H1 (cell line): ENCODE results near the gene MGARP. TPM values are rescaled to one million over a fixed set of nuclear protein-coding genes. Genes with fewer than 3 reads are reported as not detected.

Source experiments
- ASH2L ChIP-seq: fragments of 200-600, 300-600 bp; sonication (generic); IDR thresholded peaks from one replicate; pipeline ENCODE4 v1.7.1; 2017; ENCODE audit warnings: low read length
- BACH1 ChIP-seq: IDR thresholded peaks from 2 replicates; pipeline ENCODE4 v1.6.1; 2012; ENCODE audit warnings: low read length, improper control_type of control experiment
- CHD1 ChIP-seq: IDR thresholded peaks from 2 replicates; pipeline ENCODE4 v1.6.1; 2012; ENCODE audit warnings: low read depth, low read length, improper control_type of control experiment
- JUND ChIP-seq: IDR thresholded peaks from 2 replicates; pipeline ENCODE4 v1.6.1; 2011; ENCODE audit warnings: mild to moderate bottlenecking, improper control_type of control experiment, low read length
- KDM4A ChIP-seq: IDR thresholded peaks from one replicate; pipeline ENCODE4 v1.7.1; 2012; ENCODE audit warnings: low read depth, mild to moderate bottlenecking, moderate library complexity, low read length, inconsistent platforms; ENCODE audit not compliant: severe bottlenecking
- RBBP5 ChIP-seq: IDR thresholded peaks from 2 replicates; pipeline ENCODE4 v1.7.1; 2012; ENCODE audit warnings: low read depth, mild to moderate bottlenecking, inconsistent platforms, low read length, moderate library complexity, borderline replicate concordance
- RXRA ChIP-seq: IDR thresholded peaks from 2 replicates; pipeline ENCODE4 v1.6.1; 2011; ENCODE audit warnings: low read depth, mild to moderate bottlenecking, low read length, moderate library complexity; ENCODE audit not compliant: insufficient read depth
- SIN3A ChIP-seq, 2 experiments: IDR thresholded peaks in 1 of 2; conservative IDR thresholded peaks in 1 of 2; 2 replicates each; pipeline ENCODE4 v1.6.1; 2011 to 2012; ENCODE audit warnings: low read length in 2 of 2, improper control_type of control experiment in 1 of 2, low read depth in 1 of 2, mild to moderate bottlenecking in 1 of 2
- SRF ChIP-seq: IDR thresholded peaks from 2 replicates; pipeline ENCODE4 v1.6.1; 2011; ENCODE audit warnings: mild to moderate bottlenecking, low read depth, low read length, moderate library complexity
- TBP ChIP-seq: IDR thresholded peaks from 2 replicates; pipeline ENCODE4 v1.6.1; 2011; ENCODE audit warnings: low read depth, low read length, improper control_type of control experiment
- TEAD4 ChIP-seq: IDR thresholded peaks from 2 replicates; pipeline ENCODE4 v1.6.1; 2012; ENCODE audit warnings: low read depth, low read length, inconsistent platforms, mixed read lengths
- polyA plus RNA-seq, 7 experiments: library from polyadenylated mRNA; depleted of rRNA in 3 of 7; stranded (reverse) in 5 of 7; unstranded in 2 of 7; fragments of >200 nt in 5 of 7; fragments of 200-250 nt in 2 of 7; gene quantifications; 1 replicate in 5 of 7; 2 replicates in 1 of 7; 4 replicates in 1 of 7; pipeline versions ENCODE4 v1.2.1 to v1.2.3, GENCODE V29; 2011 to 2013; ENCODE audit warnings: missing spikeins in 2 of 7, mixed read lengths in 2 of 7
- total RNA-seq: library from RNA; stranded (reverse); fragmentation: NEBNext Ultra II Directional; extraction: Animal tissue kit (Norgen Biotek cat#: 25700); gene quantifications from 2 replicates; pipeline ENCODE4 v1.2.1, GENCODE V29; 2021
- TF ChIP-seq, protein P1 (sequence below): fragments of 300-600 bp; sonication (generic); IDR thresholded peaks from 2 replicates; pipeline ENCODE4 v1.7.1; 2012; ENCODE audit warnings: low read length, moderate library complexity, mild to moderate bottlenecking, inconsistent platforms; ENCODE audit not compliant: insufficient replicate concordance

The MGARP gene
- total and polyA plus RNA-seq, 2 of the 8 experiments (the other 6 are each of a cell fraction or from before 2014, with no cell fraction given): 2.8 to 4.5 TPM

GRCh38 chr4:139329665-139330200 lies 49.7 kb upstream of the MGARP start (continued):
- TF ChIP-seq, protein P1, sequence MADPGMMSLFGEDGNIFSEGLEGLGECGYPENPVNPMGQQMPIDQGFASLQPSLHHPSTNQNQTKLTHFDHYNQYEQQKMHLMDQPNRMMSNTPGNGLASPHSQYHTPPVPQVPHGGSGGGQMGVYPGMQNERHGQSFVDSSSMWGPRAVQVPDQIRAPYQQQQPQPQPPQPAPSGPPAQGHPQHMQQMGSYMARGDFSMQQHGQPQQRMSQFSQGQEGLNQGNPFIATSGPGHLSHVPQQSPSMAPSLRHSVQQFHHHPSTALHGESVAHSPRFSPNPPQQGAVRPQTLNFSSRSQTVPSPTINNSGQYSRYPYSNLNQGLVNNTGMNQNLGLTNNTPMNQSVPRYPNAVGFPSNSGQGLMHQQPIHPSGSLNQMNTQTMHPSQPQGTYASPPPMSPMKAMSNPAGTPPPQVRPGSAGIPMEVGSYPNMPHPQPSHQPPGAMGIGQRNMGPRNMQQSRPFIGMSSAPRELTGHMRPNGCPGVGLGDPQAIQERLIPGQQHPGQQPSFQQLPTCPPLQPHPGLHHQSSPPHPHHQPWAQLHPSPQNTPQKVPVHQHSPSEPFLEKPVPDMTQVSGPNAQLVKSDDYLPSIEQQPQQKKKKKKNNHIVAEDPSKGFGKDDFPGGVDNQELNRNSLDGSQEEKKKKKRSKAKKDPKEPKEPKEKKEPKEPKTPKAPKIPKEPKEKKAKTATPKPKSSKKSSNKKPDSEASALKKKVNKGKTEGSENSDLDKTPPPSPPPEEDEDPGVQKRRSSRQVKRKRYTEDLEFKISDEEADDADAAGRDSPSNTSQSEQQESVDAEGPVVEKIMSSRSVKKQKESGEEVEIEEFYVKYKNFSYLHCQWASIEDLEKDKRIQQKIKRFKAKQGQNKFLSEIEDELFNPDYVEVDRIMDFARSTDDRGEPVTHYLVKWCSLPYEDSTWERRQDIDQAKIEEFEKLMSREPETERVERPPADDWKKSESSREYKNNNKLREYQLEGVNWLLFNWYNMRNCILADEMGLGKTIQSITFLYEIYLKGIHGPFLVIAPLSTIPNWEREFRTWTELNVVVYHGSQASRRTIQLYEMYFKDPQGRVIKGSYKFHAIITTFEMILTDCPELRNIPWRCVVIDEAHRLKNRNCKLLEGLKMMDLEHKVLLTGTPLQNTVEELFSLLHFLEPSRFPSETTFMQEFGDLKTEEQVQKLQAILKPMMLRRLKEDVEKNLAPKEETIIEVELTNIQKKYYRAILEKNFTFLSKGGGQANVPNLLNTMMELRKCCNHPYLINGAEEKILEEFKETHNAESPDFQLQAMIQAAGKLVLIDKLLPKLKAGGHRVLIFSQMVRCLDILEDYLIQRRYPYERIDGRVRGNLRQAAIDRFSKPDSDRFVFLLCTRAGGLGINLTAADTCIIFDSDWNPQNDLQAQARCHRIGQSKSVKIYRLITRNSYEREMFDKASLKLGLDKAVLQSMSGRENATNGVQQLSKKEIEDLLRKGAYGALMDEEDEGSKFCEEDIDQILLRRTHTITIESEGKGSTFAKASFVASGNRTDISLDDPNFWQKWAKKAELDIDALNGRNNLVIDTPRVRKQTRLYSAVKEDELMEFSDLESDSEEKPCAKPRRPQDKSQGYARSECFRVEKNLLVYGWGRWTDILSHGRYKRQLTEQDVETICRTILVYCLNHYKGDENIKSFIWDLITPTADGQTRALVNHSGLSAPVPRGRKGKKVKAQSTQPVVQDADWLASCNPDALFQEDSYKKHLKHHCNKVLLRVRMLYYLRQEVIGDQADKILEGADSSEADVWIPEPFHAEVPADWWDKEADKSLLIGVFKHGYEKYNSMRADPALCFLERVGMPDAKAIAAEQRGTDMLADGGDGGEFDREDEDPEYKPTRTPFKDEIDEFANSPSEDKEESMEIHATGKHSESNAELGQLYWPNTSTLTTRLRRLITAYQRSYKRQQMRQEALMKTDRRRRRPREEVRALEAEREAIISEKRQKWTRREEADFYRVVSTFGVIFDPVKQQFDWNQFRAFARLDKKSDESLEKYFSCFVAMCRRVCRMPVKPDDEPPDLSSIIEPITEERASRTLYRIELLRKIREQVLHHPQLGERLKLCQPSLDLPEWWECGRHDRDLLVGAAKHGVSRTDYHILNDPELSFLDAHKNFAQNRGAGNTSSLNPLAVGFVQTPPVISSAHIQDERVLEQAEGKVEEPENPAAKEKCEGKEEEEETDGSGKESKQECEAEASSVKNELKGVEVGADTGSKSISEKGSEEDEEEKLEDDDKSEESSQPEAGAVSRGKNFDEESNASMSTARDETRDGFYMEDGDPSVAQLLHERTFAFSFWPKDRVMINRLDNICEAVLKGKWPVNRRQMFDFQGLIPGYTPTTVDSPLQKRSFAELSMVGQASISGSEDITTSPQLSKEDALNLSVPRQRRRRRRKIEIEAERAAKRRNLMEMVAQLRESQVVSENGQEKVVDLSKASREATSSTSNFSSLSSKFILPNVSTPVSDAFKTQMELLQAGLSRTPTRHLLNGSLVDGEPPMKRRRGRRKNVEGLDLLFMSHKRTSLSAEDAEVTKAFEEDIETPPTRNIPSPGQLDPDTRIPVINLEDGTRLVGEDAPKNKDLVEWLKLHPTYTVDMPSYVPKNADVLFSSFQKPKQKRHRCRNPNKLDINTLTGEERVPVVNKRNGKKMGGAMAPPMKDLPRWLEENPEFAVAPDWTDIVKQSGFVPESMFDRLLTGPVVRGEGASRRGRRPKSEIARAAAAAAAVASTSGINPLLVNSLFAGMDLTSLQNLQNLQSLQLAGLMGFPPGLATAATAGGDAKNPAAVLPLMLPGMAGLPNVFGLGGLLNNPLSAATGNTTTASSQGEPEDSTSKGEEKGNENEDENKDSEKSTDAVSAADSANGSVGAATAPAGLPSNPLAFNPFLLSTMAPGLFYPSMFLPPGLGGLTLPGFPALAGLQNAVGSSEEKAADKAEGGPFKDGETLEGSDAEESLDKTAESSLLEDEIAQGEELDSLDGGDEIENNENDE: no peak
- TF ChIP-seq JUND (no peak), SRF (no peak), BACH1 (no peak), SIN3A (conservative IDR thresholded peaks at IDR 0.05 in 1 of 2, IDR thresholded peaks at IDR 0.05 in 1 of 2; ENCODE audit: low read depth in 1 of 2, low read length in 2 of 2) (no peak), ASH2L (no peak), KDM4A (no peak), RXRA (no peak), CHD1 (no peak), RBBP5 (no peak), TEAD4 (no peak), TBP (no peak)
